Measurements from ENCODE around the gene ALPL.

Gene ALPL

GRCh38 chr1:21507511-21508270 lies 1.5 kb upstream of the ALPL start:
- DNase-seq (ENCODE audit: low spot score), result no peak
- TF ChIP-seq CTCF (IDR thresholded peaks at IDR 0.05; ENCODE audit: poor library complexity, severe bottlenecking), result no peak
- Histone ChIP-seq H3K36me3 (ENCODE audit: low read depth) (no peaks in the 10 kb centered on the region), H3K4me3 (ENCODE audit: severe bottlenecking) (no peak overlapping the region), H3K4me1 (ENCODE audit: insufficient read depth, poor library complexity, severe bottlenecking) (no peaks in the 10 kb centered on the region), H3K27ac (ENCODE audit: poor library complexity, severe bottlenecking) (no peak overlapping the region), H3K9me3 (ENCODE audit: severe bottlenecking) (no peaks in the 10 kb centered on the region), H3K27me3 (ENCODE audit: insufficient read depth, poor library complexity, severe bottlenecking) (peaks cover 23% of the 10 kb centered on the region)
- ATAC-seq (ENCODE audit: low read depth), result no peak

- no peaks in the 10 kb centered on the region for H3K4me1 ChIP-seq (ENCODE audit: insufficient read depth, poor library complexity, severe bottlenecking)
- no peak overlapping the region for H3K27ac ChIP-seq (ENCODE audit: poor library complexity, severe bottlenecking)
- no peaks in the 10 kb centered on the region for H3K36me3 ChIP-seq (ENCODE audit: low read depth)
- H3K9me3 ChIP-seq (ENCODE audit: severe bottlenecking), result no peaks in the 10 kb centered on the region
- DNase-seq (ENCODE audit: low spot score) (no peak), ATAC-seq (ENCODE audit: low read depth) (peak; percentile 82)
- peaks cover 23% of the 10 kb centered on the region for H3K27me3 ChIP-seq (ENCODE audit: insufficient read depth, poor library complexity, severe bottlenecking)
- no peak overlapping the region for H3K4me3 ChIP-seq (ENCODE audit: severe bottlenecking)
- peak; percentile 75 for TF ChIP-seq CTCF (IDR thresholded peaks at IDR 0.05; ENCODE audit: poor library complexity, severe bottlenecking)
These were observed 458 bp upstream of the ALPL start for GRCh38 chr1:21508580-21509350.

GRCh38 chr1:21510113-21510493 lies 880 bp downstream of the ALPL start:
- Histone ChIP-seq H3K27me3 (ENCODE audit: insufficient read depth, poor library complexity, severe bottlenecking) (peaks cover 23% of the 10 kb centered on the region), H3K36me3 (ENCODE audit: low read depth) (no peaks in the 10 kb centered on the region), H3K27ac (ENCODE audit: poor library complexity, severe bottlenecking) (no peak overlapping the region), H3K9me3 (ENCODE audit: severe bottlenecking) (no peaks in the 10 kb centered on the region), H3K4me3 (ENCODE audit: severe bottlenecking) (no peak overlapping the region), H3K4me1 (ENCODE audit: insufficient read depth, poor library complexity, severe bottlenecking) (no peaks in the 10 kb centered on the region)
- ATAC-seq (ENCODE audit: low read depth) (no peak), DNase-seq (ENCODE audit: low spot score) (no peak)
- TF ChIP-seq CTCF (IDR thresholded peaks at IDR 0.05; ENCODE audit: poor library complexity, severe bottlenecking), result no peak

GRCh38 chr1:21510885-21511578 lies 1.8 kb downstream of the ALPL start:
- H3K4me3 ChIP-seq (ENCODE audit: severe bottlenecking), result no peak overlapping the region
- TF ChIP-seq CTCF (IDR thresholded peaks at IDR 0.05; ENCODE audit: poor library complexity, severe bottlenecking), result no peak
- H3K4me1 ChIP-seq (ENCODE audit: insufficient read depth, poor library complexity, severe bottlenecking), result no peaks in the 10 kb centered on the region
- H3K27ac ChIP-seq (ENCODE audit: poor library complexity, severe bottlenecking), result no peak overlapping the region
- ATAC-seq (ENCODE audit: low read depth), result no peak
- DNase-seq (ENCODE audit: low spot score), result no peak
- no peaks in the 10 kb centered on the region for H3K9me3 ChIP-seq (ENCODE audit: severe bottlenecking)
- H3K27me3 ChIP-seq (ENCODE audit: insufficient read depth, poor library complexity, severe bottlenecking), result peaks cover 23% of the 10 kb centered on the region
- no peaks in the 10 kb centered on the region for H3K36me3 ChIP-seq (ENCODE audit: low read depth)
